NB4 (cell line): ENCODE data around the gene FMNL2.

Experiments
- DNase-seq: peaks from one replicate; pipeline ENCODE4 v3.0.0; 2010; ENCODE audit warnings: low read depth
- H3K4me3 ChIP-seq: one replicate; pipeline ENCODE4 v1.5.1; 2011; ENCODE audit warnings: mild to moderate bottlenecking, low read depth, low read length, moderate library complexity
- MYC ChIP-seq: IDR thresholded peaks from 2 replicates; pipeline ENCODE4 v1.6.1; 2011; ENCODE audit warnings: low read depth, low read length
- POLR2A ChIP-seq: IDR thresholded peaks from 2 replicates; pipeline ENCODE4 v1.6.1; 2011; ENCODE audit warnings: mild to moderate bottlenecking; ENCODE audit not compliant: insufficient read length; ENCODE audit errors: extremely low read depth
- TF ChIP-seq, protein P1 (sequence below): IDR thresholded peaks from one replicate; pipeline ENCODE4 v1.5.1; 2012; ENCODE audit warnings: low read depth, low read length
- TF ChIP-seq, protein P2 (sequence below): IDR thresholded peaks from 2 replicates; pipeline ENCODE4 v1.6.1; 2011; ENCODE audit warnings: low read depth, low read length

FMNL2 gene

DNA sequence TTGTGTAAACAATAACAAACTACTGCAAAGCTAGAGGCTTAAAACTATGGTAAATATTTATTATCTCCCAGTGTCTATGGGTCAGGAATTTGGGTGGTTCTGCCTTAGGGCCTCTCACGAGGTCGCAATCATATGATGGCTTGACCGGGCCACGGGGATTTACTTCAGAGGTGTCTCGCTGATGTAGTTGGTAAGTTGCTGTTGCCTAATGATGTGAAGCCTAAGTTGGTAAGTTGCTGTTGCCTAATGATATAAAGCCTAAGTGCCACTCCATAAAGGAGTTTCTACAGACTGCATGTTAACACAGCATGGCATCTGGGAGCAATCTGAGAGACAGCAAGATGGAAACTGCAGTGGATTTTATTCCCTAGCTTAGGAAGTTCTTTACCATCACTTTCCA lies 35.8 kb downstream of the FMNL2 start:
- DNase-seq, result no peak
- H3K4me3 ChIP-seq, result no peak overlapping the region
- no peak for TF ChIP-seq POLR2A
- TF ChIP-seq, protein P1, sequence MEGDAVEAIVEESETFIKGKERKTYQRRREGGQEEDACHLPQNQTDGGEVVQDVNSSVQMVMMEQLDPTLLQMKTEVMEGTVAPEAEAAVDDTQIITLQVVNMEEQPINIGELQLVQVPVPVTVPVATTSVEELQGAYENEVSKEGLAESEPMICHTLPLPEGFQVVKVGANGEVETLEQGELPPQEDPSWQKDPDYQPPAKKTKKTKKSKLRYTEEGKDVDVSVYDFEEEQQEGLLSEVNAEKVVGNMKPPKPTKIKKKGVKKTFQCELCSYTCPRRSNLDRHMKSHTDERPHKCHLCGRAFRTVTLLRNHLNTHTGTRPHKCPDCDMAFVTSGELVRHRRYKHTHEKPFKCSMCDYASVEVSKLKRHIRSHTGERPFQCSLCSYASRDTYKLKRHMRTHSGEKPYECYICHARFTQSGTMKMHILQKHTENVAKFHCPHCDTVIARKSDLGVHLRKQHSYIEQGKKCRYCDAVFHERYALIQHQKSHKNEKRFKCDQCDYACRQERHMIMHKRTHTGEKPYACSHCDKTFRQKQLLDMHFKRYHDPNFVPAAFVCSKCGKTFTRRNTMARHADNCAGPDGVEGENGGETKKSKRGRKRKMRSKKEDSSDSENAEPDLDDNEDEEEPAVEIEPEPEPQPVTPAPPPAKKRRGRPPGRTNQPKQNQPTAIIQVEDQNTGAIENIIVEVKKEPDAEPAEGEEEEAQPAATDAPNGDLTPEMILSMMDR, result no peak
- no peak for TF ChIP-seq MYC

GRCh38 chr2:152372438-152372984 lies 37.5 kb downstream of the FMNL2 start:
- TF ChIP-seq, protein P1, result no peak
- TF ChIP-seq, protein P2, sequence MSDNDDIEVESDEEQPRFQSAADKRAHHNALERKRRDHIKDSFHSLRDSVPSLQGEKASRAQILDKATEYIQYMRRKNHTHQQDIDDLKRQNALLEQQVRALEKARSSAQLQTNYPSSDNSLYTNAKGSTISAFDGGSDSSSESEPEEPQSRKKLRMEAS, result no peak
- TF ChIP-seq MYC (no peak), POLR2A (no peak)
- no peak for DNase-seq
- no peak overlapping the region for H3K4me3 ChIP-seq

GRCh38 chr2:152375174-152375573 lies 40.2 kb downstream of the FMNL2 start:
- TF ChIP-seq, protein P2, result no peak
- TF ChIP-seq MYC, result no peak
- TF ChIP-seq, protein P1, result no peak
- TF ChIP-seq POLR2A, result no peak
- no peak overlapping the region for H3K4me3 ChIP-seq
- DNase-seq, result no peak

DNA sequence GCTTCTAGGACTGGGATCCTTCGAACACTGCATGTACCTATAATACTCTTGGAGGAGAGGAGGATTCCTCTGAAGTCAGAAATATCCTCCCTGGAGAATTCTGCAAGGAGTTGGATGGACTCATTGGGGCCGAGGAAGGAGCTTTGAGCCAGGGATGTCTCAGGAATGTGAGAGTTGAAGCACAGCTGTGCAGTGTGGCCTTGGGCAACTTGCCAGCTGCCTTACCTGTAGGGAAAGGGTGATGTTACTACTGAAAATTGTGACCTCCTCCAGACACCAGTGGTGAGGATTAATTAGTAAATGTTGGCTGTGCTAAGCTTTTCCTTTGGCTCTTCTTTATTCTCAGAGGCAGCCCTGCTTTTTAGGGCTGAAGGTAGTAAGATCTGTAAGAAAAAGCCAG lies 41.4 kb downstream of the FMNL2 start:
- H3K4me3 ChIP-seq, result no peak overlapping the region
- no peak for DNase-seq
- TF ChIP-seq MYC (no peak), POLR2A (no peak)
- TF ChIP-seq, protein P1, result no peak
- TF ChIP-seq, protein P2, result no peak

DNA sequence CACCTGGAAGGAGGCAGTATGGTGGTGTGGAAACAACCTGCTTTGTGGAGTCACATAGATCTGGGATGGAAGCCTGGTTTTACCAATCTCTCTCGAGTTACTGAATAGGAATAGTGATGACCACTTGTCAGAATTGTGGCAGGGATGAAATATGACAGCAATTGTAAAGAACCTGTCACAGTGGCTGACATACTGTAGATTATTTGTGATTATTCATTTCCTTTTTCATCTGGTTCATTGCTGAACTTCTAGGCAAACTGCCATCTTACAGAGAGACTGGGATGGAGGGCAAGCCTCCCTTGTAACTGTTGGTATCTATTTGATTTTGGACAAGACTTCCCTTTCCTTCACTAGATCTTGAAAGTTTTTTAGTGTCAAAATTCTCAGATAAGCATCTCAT lies 42.0 kb downstream of the FMNL2 start:
- no peak for DNase-seq
- no peak overlapping the region for H3K4me3 ChIP-seq
- TF ChIP-seq MYC, result no peak
- TF ChIP-seq, protein P1, result no peak
- no peak for TF ChIP-seq POLR2A
- TF ChIP-seq, protein P2, result no peak

GRCh38 chr2:152379089-152379488 lies 44.1 kb downstream of the FMNL2 start:
- TF ChIP-seq, protein P2, result no peak
- TF ChIP-seq MYC (no peak), POLR2A (no peak)
- TF ChIP-seq, protein P1, result no peak
- H3K4me3 ChIP-seq, result no peak overlapping the region
- no peak for DNase-seq
